Liver (tissue), 9 donors: ENCODE data around the gene SLC12A9. TPM values are rescaled to one million over a fixed set of nuclear protein-coding genes. Genes with fewer than 3 reads are reported as not detected.
A peak's percentile ranks its signal among the peaks of the same experiment; 100 is the strongest.

Experiments
- DNase-seq: peaks from one replicate; pipeline ENCODE4 v3.0.0-alpha.2; 2017; ENCODE audit warnings: low spot score
- H3K27ac ChIP-seq, 2 donors: one replicate each; pipeline ENCODE4 v1.7.0; 2013; ENCODE audit warnings: inconsistent platforms in 2 of 2, low read length in 2 of 2, control low read depth in 1 of 2, low read depth in 1 of 2, mild to moderate bottlenecking in 1 of 2
- H3K27me3 ChIP-seq, 4 donors: one replicate each; pipeline versions ENCODE4 v1.6.1 to v1.7.0; 2013; ENCODE audit warnings: low read length in 3 of 4, inconsistent platforms in 1 of 4, mild to moderate bottlenecking in 1 of 4, moderate library complexity in 1 of 4; ENCODE audit not compliant: control insufficient read depth in 4 of 4, insufficient read depth in 4 of 4
- H3K36me3 ChIP-seq, 4 donors: one replicate each; pipeline versions ENCODE4 v1.6.1 to v1.7.0; 2013; ENCODE audit warnings: low read length in 3 of 4, mild to moderate bottlenecking in 3 of 4, low read depth in 1 of 4, moderate library complexity in 1 of 4; ENCODE audit not compliant: control insufficient read depth in 4 of 4, insufficient read depth in 3 of 4
- H3K4me1 ChIP-seq, 4 donors: one replicate each; pipeline versions ENCODE4 v1.6.1 to v1.7.0; 2013; ENCODE audit warnings: low read length in 3 of 4, mild to moderate bottlenecking in 3 of 4, moderate library complexity in 1 of 4; ENCODE audit not compliant: control insufficient read depth in 4 of 4, insufficient read depth in 4 of 4
- H3K4me3 ChIP-seq, 3 donors: one replicate each; pipeline versions ENCODE4 v1.6.1 to v1.7.0; 2013; ENCODE audit warnings: low read length in 3 of 3, control low read depth in 1 of 3, low read depth in 1 of 3, mild to moderate bottlenecking in 1 of 3
- H3K9ac ChIP-seq, 2 donors: one replicate each; pipeline ENCODE4 v1.7.0; 2013; ENCODE audit warnings: low read length in 2 of 2, mild to moderate bottlenecking in 2 of 2, moderate library complexity in 2 of 2, control low read depth in 1 of 2, low read depth in 1 of 2
- H3K9me3 ChIP-seq, 4 donors: one replicate each; pipeline versions ENCODE4 v1.6.1 to v1.7.0; 2013; ENCODE audit warnings: low read length in 3 of 4; ENCODE audit not compliant: control insufficient read depth in 4 of 4
- EGR1 ChIP-seq, 2 donors: IDR thresholded peaks; 2 replicates each; pipeline ENCODE4 v1.6.1; 2016 to 2018; ENCODE audit warnings: antibody characterized with exemption in 2 of 2, low read depth in 2 of 2
- FOXA1 ChIP-seq: IDR thresholded peaks from 2 replicates; pipeline ENCODE4 v1.6.1; 2016; ENCODE audit warnings: antibody characterized with exemption
- FOXA2 ChIP-seq: IDR thresholded peaks from 2 replicates; pipeline ENCODE4 v1.6.1; 2016; ENCODE audit warnings: antibody characterized with exemption
- GABPA ChIP-seq, 2 donors: IDR thresholded peaks in 1 of 2; conservative IDR thresholded peaks in 1 of 2; 2 replicates each; pipeline ENCODE4 v1.6.1; 2016; ENCODE audit warnings: antibody characterized with exemption in 2 of 2, mild to moderate bottlenecking in 1 of 2, moderate library complexity in 1 of 2
- HNF4A ChIP-seq, 2 donors: conservative IDR thresholded peaks; 2 replicates each; pipeline ENCODE4 v1.6.1; 2016; ENCODE audit warnings: antibody characterized with exemption in 2 of 2, mild to moderate bottlenecking in 2 of 2
- HNF4G ChIP-seq: IDR thresholded peaks from 2 replicates; pipeline ENCODE4 v1.6.1; 2016; ENCODE audit warnings: antibody characterized with exemption
- MAX ChIP-seq: IDR thresholded peaks from 2 replicates; pipeline ENCODE4 v1.6.1; 2016; ENCODE audit warnings: antibody characterized with exemption
- NR2F2 ChIP-seq: IDR thresholded peaks from 2 replicates; pipeline ENCODE4 v1.6.1; 2016; ENCODE audit warnings: antibody characterized with exemption
- RAD21 ChIP-seq, 2 donors: IDR thresholded peaks; 2 replicates each; pipeline ENCODE4 v1.6.1; 2016; ENCODE audit warnings: antibody characterized with exemption in 2 of 2, mild to moderate bottlenecking in 2 of 2
- REST ChIP-seq: IDR thresholded peaks from 2 replicates; pipeline ENCODE4 v1.6.1; 2016; ENCODE audit warnings: antibody characterized with exemption, mild to moderate bottlenecking
- RXRA ChIP-seq, 2 donors: IDR thresholded peaks; 2 replicates each; pipeline ENCODE4 v1.6.1; 2017 to 2018; ENCODE audit warnings: antibody characterized with exemption in 2 of 2, mild to moderate bottlenecking in 1 of 2
- SP1 ChIP-seq: IDR thresholded peaks from 2 replicates; pipeline ENCODE4 v1.6.1; 2018; ENCODE audit warnings: antibody characterized with exemption, mild to moderate bottlenecking
- TAF1 ChIP-seq: conservative IDR thresholded peaks from 2 replicates; pipeline ENCODE4 v1.6.1; 2016; ENCODE audit warnings: antibody characterized with exemption, mild to moderate bottlenecking
- ZBTB33 ChIP-seq: IDR thresholded peaks from 2 replicates; pipeline ENCODE4 v1.6.1; 2016; ENCODE audit warnings: antibody characterized with exemption
- WGBS: extraction: QIAGEN DNeasy Blood & Tissue Kit; methylation state at CpG from one replicate; pipeline ENCODE4 v1.1.7; 2013; 5-methylcytosine and 5-hydroxymethylcytosine counted together
- polyA plus RNA-seq, 2 donors: library from polyadenylated mRNA; stranded (reverse) in 1 of 2; unstranded in 1 of 2; fragments of 200-250 nt in 1 of 2; fragments of >200 nt in 1 of 2; fragmentation: Nextera tagmentation in 1 of 2; extraction: Ambion mirVana in 1 of 2; gene quantifications; one replicate each; pipeline versions ENCODE4 v1.2.1 to v1.2.3, GENCODE V29; 2013 to 2015
- total RNA-seq, 2 donors: library from RNA; depleted of rRNA; stranded (reverse); fragments of >200 nt; gene quantifications; one replicate each; pipeline ENCODE4 v1.2.3, GENCODE V29; 2014
- TF ChIP-seq, protein P1 (sequence below): IDR thresholded peaks from 2 replicates; pipeline ENCODE4 v1.6.1; 2016; ENCODE audit warnings: antibody characterized with exemption
- TF ChIP-seq, protein P2 (sequence below): fragments of 150-350 bp; IDR thresholded peaks from 2 replicates; pipeline ENCODE4 v1.5.1; 2017; ENCODE audit warnings: improper control_type of control experiment, low read depth, low read length; ENCODE audit not compliant: missing input control
- donor health status: healthy.
- donor health status: healthy.
- donor health status: healthy.
- donor health status: healthy.
- donor health status: healthy.

Gene SLC12A9
- total and polyA plus RNA-seq, 4 donors = 1.8 to 17.2 (median 9.4) TPM

GRCh38 chr7:100830396-100830795 lies 22.1 kb upstream of the SLC12A9 start (continued):
- TF ChIP-seq ZBTB33 = no peak
- TF ChIP-seq NR2F2 = no peak
- TF ChIP-seq SP1 = no peak
- no peak for TF ChIP-seq GABPA (IDR thresholded peaks at IDR 0.05 in 1 of 2, conservative IDR thresholded peaks at IDR 0.05 in 1 of 2)
- TF ChIP-seq, protein P1, sequence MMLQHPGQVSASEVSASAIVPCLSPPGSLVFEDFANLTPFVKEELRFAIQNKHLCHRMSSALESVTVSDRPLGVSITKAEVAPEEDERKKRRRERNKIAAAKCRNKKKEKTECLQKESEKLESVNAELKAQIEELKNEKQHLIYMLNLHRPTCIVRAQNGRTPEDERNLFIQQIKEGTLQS = no peak
- no peak for TF ChIP-seq HNF4A (conservative IDR thresholded peaks at IDR 0.05)
- TF ChIP-seq EGR1 (IDR thresholded peaks at IDR 0.05; ENCODE audit: low read depth in 2 of 2) = no peak
- no peak for TF ChIP-seq RXRA (IDR thresholded peaks at IDR 0.05)

DNA sequence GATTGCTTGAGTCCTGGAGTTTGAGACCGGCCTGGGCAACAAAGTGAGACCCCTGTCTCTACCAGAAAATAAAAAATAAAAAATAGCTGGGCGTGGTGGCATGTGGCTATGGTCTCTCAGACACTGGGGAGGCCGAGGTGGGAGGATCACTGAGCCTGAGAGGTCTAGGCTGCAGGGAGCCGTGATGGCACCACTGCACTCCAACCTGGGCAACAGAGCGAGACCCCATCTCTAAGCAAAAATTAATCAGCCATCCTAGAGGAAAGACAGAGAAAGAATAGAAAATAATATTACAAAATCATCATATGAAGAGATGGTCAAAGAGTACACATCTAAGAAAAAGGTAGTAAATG lies 20.3 kb upstream of the SLC12A9 start:
- Histone ChIP-seq H3K4me3 (no peak overlapping the region), H3K27me3 (no peaks in the 10 kb centered on the region), H3K4me1 (peaks cover 21 to 58% (median 39%) of the 10 kb centered on the region in 4 donors), H3K9ac (no peak overlapping the region), H3K27ac (peak overlapping the region; percentile 86 to 89), H3K9me3 (no peaks in the 10 kb centered on the region), H3K36me3 (no peaks in the 10 kb centered on the region)
- 63% methylated on average over 5 of the region's 5 CpGs for WGBS
- DNase-seq = no peak
- TF ChIP-seq SP1 = no peak
- no peak for TF ChIP-seq HNF4G
- TF ChIP-seq, protein P2, sequence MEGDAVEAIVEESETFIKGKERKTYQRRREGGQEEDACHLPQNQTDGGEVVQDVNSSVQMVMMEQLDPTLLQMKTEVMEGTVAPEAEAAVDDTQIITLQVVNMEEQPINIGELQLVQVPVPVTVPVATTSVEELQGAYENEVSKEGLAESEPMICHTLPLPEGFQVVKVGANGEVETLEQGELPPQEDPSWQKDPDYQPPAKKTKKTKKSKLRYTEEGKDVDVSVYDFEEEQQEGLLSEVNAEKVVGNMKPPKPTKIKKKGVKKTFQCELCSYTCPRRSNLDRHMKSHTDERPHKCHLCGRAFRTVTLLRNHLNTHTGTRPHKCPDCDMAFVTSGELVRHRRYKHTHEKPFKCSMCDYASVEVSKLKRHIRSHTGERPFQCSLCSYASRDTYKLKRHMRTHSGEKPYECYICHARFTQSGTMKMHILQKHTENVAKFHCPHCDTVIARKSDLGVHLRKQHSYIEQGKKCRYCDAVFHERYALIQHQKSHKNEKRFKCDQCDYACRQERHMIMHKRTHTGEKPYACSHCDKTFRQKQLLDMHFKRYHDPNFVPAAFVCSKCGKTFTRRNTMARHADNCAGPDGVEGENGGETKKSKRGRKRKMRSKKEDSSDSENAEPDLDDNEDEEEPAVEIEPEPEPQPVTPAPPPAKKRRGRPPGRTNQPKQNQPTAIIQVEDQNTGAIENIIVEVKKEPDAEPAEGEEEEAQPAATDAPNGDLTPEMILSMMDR = no peak
- no peak for TF ChIP-seq RAD21 (IDR thresholded peaks at IDR 0.05)
- TF ChIP-seq GABPA (IDR thresholded peaks at IDR 0.05 in 1 of 2, conservative IDR thresholded peaks at IDR 0.05 in 1 of 2) = no peak
- TF ChIP-seq MAX = no peak
- no peak for TF ChIP-seq TAF1
- TF ChIP-seq FOXA1 = no peak
- TF ChIP-seq NR2F2 = no peak

- TF ChIP-seq EGR1 (IDR thresholded peaks at IDR 0.05; ENCODE audit: low read depth in 2 of 2) (no peak), TAF1 (no peak), NR2F2 (peak; percentile 91), FOXA1 (no peak), FOXA2 (no peak), REST (no peak), SP1 (peak; percentile 40)
- TF ChIP-seq, protein P1 = no peak
- peaks cover 19 to 43% (median 30%) of the 10 kb centered on the region in 4 donors for H3K4me1 ChIP-seq
- peak overlapping the region; percentile 69 to 70 for H3K27ac ChIP-seq
- no peaks in the 10 kb centered on the region for H3K36me3 ChIP-seq
- no peaks in the 10 kb centered on the region for H3K9me3 ChIP-seq
- no peak overlapping the region for H3K9ac ChIP-seq
- no peak for DNase-seq
- H3K4me3 ChIP-seq = no peak overlapping the region
- no peaks in the 10 kb centered on the region for H3K27me3 ChIP-seq
- 64% methylated on average over 17 of the region's 17 CpGs for whole genome bisulfite sequencing
These were observed 16.4 kb upstream of the SLC12A9 start for GRCh38 chr7:100835903-100836811.
